WERI-Rb-1 (cell line): ENCODE data around the gene GRIN2A.

Experiments
- DNase-seq: peaks from one replicate; pipeline ENCODE4 v3.0.0-alpha.2; 2020
- H3K27ac ChIP-seq: fragments of 250-450 bp; sonication (Bioruptor Pico); 2 replicates; pipeline ENCODE4 v1.5.1; 2020; ENCODE audit warnings: mild to moderate bottlenecking, moderate library complexity
- H3K27me3 ChIP-seq: fragments of 250-450 bp; sonication (Bioruptor Pico); 2 replicates; pipeline ENCODE4 v1.5.1; 2021; ENCODE audit warnings: mild to moderate bottlenecking, low read depth, moderate library complexity; ENCODE audit not compliant: insufficient read depth, severe bottlenecking
- H3K36me3 ChIP-seq: fragments of 250-450 bp; sonication (Bioruptor Pico); 2 replicates; pipeline ENCODE4 v1.5.1; 2020; ENCODE audit warnings: mild to moderate bottlenecking, moderate library complexity
- H3K4me3 ChIP-seq: 2 replicates; pipeline ENCODE4 v1.5.1; 2011; ENCODE audit warnings: low read depth, mild to moderate bottlenecking, control low read depth, low read length
- H3K9me3 ChIP-seq: fragments of 250-450 bp; sonication (Bioruptor Pico); 2 replicates; pipeline ENCODE4 v1.5.1; 2021; ENCODE audit warnings: mild to moderate bottlenecking, moderate library complexity; ENCODE audit not compliant: severe bottlenecking
- CTCF ChIP-seq: IDR thresholded peaks from 2 replicates; pipeline ENCODE4 v1.5.1; 2011; ENCODE audit warnings: low read depth, mild to moderate bottlenecking, control low read depth, inconsistent platforms, low read length

GRIN2A gene

GRCh38 chr16:9800186-9800738 is 382.0 kb downstream of the GRIN2A start:
- Histone ChIP-seq H3K27ac (no peak overlapping the region), H3K4me3 (no peak overlapping the region), H3K9me3 (peaks cover 2% of the 10 kb centered on the region), H3K27me3 (no peaks in the 10 kb centered on the region), H3K36me3 (no peaks in the 10 kb centered on the region)
- no peak for TF ChIP-seq CTCF
- no peak for DNase-seq

GRCh38 chr16:9798952-9799580 is 383.2 kb downstream of the GRIN2A start:
- H3K27me3 ChIP-seq: no peaks in the 10 kb centered on the region
- no peak overlapping the region for H3K27ac ChIP-seq
- no peak for DNase-seq
- H3K36me3 ChIP-seq: no peaks in the 10 kb centered on the region
- peaks cover 2% of the 10 kb centered on the region for H3K9me3 ChIP-seq
- TF ChIP-seq CTCF: no peak
- H3K4me3 ChIP-seq: no peak overlapping the region

- Histone ChIP-seq H3K27me3 (no peaks in the 10 kb centered on the region), H3K27ac (no peak overlapping the region), H3K4me3 (no peak overlapping the region), H3K9me3 (peaks cover 2% of the 10 kb centered on the region), H3K36me3 (no peaks in the 10 kb centered on the region)
- no peak for TF ChIP-seq CTCF
- no peak for DNase-seq
Measured at GRCh38 chr16:9798474-9798873, 383.8 kb downstream of the GRIN2A start.

GRCh38 chr16:9797306-9797705 is 384.9 kb downstream of the GRIN2A start:
- no peak for DNase-seq
- no peak overlapping the region for H3K4me3 ChIP-seq
- H3K27ac ChIP-seq: no peak overlapping the region
- no peaks in the 10 kb centered on the region for H3K36me3 ChIP-seq
- peaks cover 2% of the 10 kb centered on the region for H3K9me3 ChIP-seq
- H3K27me3 ChIP-seq: no peaks in the 10 kb centered on the region
- no peak for TF ChIP-seq CTCF

GRCh38 chr16:9793623-9794022 is 388.6 kb downstream of the GRIN2A start:
- no peak for TF ChIP-seq CTCF
- Histone ChIP-seq H3K9me3 (no peaks in the 10 kb centered on the region), H3K36me3 (no peaks in the 10 kb centered on the region), H3K27me3 (no peaks in the 10 kb centered on the region), H3K4me3 (no peak overlapping the region), H3K27ac (no peak overlapping the region)
- DNase-seq: no peak

GRCh38 chr16:9791556-9791955 is 390.7 kb downstream of the GRIN2A start:
- H3K27ac ChIP-seq: no peak overlapping the region
- H3K27me3 ChIP-seq: no peaks in the 10 kb centered on the region
- no peak for DNase-seq
- no peaks in the 10 kb centered on the region for H3K9me3 ChIP-seq
- no peak for TF ChIP-seq CTCF
- no peak overlapping the region for H3K4me3 ChIP-seq
- H3K36me3 ChIP-seq: no peaks in the 10 kb centered on the region
